HL-60/S4 treated with phorbol 12-myristate 13-acetate at 8.2 ng/mL for 4 days and 3 days (cell line): ENCODE measurements around the gene SH3D19.

Experiments used
- in situ Hi-C: fragments of 300-500 bp; cut with MboI; formaldehyde crosslinking; loops from 2 replicates; pipeline ENCODE4 v1.15.0; 2022; ENCODE audit warnings: low sequenced_read_pairs

The SH3D19 gene, protein sequence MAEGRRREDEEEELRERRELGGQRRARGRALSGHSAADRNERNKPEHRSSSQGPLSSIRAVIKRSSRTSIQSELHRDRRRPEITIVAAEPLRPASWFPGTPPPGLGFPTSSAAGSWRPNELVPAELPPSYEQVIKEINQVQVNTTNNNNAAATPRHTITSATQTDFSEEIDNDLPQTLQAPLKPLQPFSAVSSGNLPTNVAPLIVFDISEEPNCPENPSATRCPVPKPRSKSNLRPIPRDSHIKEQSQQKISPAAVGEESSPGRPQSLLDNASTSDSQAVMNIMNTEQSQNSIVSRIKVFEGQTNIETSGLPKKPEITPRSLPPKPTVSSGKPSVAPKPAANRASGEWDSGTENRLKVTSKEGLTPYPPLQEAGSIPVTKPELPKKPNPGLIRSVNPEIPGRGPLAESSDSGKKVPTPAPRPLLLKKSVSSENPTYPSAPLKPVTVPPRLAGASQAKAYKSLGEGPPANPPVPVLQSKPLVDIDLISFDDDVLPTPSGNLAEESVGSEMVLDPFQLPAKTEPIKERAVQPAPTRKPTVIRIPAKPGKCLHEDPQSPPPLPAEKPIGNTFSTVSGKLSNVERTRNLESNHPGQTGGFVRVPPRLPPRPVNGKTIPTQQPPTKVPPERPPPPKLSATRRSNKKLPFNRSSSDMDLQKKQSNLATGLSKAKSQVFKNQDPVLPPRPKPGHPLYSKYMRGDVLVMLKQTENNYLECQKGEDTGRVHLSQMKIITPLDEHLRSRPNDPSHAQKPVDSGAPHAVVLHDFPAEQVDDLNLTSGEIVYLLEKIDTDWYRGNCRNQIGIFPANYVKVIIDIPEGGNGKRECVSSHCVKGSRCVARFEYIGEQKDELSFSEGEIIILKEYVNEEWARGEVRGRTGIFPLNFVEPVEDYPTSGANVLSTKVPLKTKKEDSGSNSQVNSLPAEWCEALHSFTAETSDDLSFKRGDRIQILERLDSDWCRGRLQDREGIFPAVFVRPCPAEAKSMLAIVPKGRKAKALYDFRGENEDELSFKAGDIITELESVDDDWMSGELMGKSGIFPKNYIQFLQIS

DNA sequence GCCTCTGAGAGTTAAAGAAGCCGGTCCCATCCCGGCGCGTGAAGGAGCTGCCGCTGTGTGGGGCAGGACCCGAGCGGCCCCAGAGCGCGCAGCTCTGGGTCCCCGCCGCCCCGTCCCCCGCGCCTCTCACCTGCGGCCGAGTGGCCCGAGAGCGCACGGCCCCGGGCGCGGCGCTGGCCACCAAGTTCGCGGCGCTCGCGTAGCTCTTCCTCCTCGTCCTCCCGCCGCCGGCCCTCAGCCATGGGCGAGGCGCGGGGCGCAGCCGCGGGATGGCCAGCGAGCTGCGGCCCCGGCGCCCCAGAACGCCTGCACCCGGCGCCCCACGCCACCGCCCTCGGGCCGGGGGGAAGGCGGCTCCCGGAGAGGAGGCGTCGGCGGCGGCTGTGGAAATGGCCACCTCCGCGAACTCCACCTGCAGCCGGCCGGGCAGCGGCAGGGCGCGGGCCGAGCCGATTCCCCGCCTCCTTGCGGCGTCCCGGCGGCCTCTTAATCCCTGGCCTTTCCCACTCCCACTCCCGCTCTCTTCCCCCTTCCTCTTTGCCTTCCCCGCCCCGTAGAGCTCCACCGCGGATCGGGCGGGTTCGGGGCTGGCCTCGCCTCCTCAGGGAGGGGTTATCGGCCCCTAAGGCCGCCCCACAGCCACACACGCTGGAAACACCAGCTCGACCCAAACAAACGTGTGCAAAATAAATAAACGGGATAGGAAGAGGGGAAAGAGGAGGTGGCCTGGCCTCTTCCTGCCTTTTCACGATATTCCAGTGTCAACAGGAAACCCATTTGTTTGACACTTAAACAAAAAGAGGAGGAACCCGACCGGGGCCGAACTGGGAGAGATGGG is at the start of gene SH3D19:
Gene SH3D19 (minus strand): TSS at position 495 of the 838 bp plus-strand sequence. CDS start 253 bp downstream, at position 242.
- in situ Hi-C loops: no loop called here

DNA sequence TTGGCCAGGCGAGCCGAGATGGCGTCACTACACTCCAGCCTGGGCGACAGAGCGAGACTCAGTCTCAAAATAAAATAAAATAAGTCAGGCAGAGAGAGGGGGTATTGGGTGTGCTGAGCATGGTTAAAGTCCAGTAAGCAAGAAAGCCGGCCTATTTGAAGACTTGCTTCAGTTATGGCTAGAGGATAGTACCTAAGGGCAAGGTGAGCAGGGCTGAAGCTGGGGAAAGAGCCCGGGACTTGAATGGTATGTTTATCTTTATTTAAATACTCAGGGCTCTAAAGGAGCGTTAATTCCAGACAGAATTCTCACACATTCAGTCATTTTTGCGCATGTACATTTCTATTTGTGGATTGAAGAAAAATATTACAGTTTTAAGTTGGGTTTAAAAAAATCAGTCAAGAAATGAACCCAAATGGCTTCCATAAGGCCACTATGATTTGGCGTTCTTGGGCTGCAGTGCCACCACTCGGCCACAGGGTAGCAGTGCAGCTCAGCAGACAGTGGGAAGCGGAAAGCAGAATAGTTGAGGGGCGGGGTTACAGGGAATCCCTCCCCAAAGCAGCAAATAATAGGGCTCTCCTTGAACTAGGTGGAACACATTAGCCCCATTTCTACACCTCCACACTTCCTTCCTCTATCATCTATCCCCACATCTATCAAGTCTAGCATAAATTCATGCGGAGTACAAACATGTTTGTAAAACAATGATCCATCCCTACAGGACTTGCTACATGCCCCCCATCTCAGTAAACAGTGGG is 37.2 kb upstream of the SH3D19 start:
- in situ Hi-C loops: no loop called here

DNA sequence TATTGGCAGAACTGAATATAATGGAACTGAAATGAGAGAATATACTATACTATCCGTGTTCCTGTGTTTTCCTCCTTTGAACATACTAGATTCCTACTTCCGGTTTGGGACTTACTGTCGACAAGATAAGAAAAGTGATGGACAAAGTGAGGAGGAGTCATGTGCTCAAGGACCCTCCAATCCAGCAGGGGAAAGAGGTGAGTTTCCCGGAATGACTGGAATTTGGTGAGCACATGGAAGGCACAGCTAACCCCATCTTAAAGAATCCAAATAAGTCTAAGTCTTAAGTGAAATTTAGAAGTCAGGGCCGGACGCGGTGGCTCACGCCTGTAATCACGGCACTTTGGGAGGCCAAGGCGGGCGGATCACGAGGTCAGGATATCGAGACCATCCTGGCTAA is 36.6 kb upstream of the SH3D19 start:
- in situ Hi-C loops: no loop called here

DNA sequence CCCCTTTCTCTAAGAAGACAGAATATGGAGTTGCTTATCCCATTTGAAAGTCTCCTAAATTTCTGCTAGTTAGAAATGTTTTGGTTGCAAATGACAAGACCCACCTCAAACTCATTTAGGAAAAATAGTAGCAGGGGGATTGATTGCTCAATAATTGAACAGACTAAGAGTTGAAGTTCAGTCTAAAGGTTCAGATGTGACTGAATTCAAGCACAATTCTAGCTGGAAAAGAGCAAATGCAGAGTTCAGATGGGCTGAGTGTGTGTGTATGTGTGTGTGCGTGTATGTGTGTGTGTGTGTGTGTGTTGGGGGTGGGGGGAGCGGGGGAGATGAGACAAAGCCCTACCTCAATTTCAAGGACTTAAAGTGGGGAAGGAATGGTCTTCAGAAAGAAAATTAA is 35.7 kb upstream of the SH3D19 start:
- in situ Hi-C loops: no loop called here

DNA sequence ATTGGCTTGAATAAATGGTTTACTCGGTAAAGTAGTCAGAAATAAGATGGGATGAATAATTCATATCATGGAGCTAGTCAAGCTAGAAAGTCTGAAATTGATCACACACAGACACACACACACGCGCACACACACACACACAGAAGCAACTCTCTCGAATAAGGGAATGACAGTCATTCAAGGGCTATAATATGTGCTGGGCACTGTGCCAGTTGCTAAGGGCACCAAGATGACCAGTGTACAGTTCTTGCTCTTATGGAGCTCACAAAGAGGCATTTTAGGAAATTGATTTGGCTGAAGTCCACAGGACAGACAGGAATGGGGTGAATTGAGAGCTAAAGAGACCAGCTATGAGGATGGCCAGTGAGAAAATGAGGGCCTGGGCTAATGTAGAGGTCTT is 34.2 kb upstream of the SH3D19 start:
- in situ Hi-C loops: no loop called here

DNA sequence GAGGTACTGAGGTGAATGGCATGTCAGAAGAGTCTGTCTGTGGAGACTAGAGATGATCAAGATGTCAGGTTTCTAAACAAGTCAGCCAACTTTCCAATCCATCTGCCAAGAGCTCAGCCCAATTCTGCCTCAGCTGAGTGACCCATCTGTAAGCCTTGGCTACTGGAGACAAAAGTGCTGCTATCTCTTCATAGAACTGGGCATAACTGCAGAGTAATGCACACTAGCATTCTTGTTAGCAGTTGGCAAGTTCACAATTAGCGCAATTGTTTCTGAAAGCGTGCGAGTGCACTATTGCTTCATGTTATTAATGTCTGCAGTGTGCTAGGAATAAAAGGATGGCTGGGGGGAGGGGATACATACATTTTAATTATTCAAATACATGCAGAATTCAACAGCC is 32.9 kb upstream of the SH3D19 start:
- in situ Hi-C loops: no loop called here

DNA sequence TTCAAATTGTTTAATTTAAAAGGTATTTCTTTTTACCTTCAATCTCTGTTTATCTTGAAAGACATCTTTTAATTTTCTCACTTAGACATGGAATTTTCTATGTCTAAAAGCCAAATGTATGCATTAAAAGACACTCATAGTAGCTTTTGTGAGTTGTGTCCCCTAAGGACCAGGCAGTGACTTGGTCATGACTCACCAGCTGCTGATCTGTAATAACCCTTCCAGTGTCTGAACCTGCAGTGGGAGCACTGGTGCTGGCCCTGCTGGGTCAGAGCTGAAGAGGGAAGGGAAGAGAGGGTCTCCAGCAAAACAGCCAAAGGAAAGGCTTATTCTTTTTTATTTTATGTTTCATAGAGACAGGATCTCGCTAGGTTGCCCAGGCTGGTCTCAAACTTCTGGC is 31.1 kb upstream of the SH3D19 start:
- in situ Hi-C loops: no loop called here

DNA sequence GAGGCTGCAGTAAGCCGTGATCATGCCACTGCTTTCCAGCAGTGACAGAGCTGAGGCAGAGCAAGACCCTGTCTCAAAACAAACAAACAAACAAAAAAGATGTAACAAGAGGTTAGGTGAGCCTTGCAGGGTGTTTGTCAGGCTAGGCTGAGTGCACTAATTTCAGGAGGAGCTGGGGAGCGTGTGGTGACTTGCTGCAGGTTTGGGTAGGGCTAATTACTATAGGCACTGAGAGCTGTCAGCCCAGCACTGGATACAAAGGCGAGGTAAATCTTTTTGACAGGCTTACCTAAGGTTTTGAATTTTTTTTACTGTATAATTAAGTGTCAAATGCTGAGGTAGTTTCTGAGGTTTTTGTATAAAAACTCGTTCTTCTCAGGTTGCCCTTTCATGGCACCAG is 29.8 kb upstream of the SH3D19 start:
- in situ Hi-C loops: no loop called here

DNA sequence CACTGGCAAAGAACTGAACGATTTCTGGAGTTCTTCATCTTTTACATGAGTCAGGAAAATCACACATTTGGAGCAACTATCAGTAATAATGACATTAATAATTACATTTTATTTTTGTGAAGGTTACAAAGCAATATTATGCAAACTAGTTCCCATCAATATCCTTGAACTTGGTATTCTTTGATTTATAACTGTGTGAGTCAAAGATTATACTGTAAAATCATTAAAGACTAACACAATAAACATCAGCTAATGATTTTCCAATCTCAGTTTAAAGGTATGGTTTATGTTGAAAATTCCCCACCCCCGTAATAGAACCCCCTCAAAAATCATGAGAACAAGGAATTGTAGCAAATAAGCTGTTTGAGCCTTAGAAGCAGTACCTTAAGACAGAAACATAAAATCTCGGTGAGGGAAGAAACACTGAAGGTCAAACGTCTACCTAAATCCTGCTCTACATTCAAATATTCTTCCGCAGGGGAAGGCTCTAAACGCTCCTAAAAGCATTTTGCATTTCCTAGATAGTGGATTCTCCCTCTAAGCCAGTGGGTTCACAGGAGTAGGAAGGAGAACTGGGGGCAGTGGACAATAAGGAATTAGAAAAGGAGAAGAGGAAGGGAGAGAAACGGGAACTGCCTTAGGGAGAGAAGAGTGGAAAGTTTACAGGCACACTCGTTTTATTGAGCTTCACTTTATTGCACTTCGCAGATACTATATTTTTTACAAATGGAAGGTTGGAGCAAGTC is 22.3 kb upstream of the SH3D19 start:
- in situ Hi-C loops: no loop called here

DNA sequence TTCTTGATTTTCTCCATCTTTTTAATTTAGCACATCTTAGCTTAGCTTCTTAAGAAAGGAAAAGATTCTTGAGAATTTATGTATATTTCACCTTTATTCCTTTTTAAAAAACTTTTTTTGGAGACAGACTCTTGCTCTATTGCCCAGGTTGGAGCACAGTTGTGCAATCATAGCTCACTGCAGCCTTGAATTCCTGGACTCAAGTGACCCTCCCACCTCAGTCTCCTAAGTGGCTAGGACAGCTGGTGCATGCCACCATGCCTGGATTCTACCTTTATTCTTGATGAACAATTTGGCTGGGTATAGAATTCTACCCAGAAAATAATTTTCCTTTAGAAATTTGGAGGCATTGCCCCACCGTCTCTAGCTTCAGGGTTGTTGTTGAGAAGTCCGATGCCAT is 19.5 kb upstream of the SH3D19 start:
- in situ Hi-C loops: no loop called here

DNA sequence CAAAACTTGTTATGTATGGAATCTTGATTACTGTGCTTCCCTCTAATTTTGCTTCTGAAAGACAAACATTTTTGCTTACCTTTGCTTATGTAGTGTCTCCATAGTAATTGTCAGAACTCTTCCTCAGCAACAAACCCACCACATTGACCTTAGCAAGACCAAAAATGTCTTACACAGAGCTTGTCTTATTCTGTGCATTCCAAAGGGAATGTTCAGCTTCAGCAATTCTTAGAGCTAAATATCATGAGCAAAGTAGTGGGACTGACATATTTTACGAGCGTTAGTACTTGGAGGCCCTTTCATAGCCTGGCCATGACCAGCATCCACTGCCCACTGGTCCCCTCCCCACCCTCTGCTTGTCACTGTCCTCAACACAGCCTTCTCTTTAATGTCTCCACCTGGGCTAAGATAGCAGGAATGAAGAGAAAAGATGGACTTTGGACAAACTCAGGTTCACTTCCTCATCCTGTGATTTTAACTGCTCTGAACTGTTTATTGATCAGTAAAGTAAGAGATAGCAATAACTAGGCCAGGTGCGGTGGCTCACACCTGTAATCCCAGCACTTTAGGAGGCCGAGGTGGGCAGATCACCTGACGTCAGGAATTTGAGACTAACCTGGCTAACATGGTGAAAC is 15.5 kb upstream of the SH3D19 start:
- in situ Hi-C loops: no loop called here

DNA sequence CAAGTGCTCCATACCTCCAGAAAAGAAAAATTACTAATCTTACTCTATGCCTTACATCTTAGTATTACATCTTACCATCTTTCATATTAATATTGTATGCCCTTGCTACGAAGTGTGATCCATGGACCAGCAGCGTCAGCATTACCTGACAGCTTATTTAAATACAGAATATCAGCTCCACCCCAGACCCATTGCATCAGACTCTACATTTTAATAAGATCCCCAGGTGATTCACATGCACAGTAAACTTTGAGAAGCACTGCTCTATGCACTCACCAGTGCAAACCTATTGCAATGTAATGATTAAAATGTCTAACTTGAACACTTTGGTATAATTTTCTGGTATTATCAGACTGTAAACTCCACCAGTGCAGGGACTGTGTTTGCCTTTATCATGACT is 14.1 kb upstream of the SH3D19 start:
- in situ Hi-C loops: no loop called here

DNA sequence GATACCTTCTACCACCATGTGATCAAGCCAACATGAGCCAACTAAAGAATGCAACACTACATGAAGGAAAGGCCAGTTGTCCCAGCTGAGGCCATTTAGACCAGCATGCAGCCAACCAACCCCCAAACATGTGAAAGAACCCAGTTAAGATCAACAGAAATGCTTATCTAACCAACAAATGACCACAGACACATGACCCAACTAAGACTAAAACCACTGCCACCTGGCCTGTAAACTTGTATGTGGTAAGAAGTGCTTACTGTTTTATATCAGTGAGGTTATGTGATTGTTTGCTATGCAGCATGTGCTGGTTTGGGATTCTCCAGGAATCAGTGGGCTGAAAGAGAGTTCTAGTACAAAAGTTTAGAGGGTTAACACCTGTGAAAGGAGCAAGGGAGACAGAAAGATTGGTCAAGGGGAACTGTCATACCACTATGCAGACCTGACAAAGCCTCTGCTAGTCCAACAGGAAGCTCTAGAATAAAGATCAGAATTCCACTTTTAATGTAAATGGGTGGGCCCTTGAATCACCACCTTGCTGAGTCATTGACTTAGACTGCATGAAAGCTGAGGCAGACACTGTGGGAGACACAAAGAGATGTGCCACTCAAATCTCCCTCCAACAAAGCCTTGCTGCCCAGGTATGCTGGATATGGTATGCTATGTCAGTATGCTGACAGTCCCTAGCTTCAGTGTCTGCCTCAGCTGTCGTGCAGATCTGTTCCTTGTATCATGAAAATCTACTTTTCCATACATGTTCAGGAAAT is 6.1 kb upstream of the SH3D19 start:
- in situ Hi-C loops: no loop called here

DNA sequence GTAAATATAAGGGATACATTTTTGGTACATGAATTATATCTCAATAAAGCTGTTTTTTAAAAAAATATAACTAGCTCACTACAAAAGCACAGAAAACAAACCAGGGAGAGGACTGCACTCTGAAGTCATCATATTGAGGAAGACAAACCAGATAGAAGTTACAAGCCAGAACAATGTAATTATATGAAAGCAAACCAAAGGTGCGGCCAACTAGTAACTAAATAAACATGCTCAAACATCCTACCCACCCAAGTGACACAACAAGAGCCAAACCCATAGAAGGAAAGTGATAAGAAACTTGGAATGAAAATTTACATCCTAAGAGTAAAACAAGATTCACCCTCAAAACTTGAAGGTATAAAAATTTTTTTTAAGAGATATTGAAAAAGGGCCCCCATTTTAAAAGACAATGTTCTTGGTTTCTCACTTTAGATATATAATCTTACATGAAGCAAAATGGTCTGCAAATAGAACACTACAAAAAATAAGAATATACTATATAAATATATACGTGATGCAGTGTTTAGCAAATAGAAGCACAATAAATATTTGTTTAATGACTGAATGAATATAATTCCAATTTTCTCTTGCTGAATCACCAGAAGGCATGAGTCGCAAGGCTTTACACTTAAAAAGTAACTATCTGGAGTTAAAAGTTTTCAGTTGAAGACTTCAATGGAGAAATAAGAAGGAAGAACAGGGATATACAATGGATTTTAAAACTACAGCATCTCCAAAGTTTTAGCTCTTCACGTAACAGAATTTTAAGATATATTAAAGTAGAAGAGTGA is 4.0 kb upstream of the SH3D19 start:
- in situ Hi-C loops: no loop called here

DNA sequence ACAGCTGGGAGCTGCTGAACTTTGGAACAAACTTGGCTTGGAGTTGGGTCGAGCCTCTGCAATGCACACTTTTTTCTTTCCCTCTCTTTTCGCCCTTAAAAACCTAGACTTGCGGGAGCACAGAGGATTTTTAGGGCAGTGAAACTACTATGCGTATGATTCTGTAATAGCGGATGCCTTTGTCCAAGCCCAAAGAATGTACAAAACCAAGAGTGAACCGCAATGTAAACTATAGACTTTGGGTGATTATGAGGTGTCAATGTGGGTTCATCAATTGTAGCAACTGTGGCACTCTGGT is 493 bp upstream of the SH3D19 start:
- in situ Hi-C loops: no loop called here

DNA sequence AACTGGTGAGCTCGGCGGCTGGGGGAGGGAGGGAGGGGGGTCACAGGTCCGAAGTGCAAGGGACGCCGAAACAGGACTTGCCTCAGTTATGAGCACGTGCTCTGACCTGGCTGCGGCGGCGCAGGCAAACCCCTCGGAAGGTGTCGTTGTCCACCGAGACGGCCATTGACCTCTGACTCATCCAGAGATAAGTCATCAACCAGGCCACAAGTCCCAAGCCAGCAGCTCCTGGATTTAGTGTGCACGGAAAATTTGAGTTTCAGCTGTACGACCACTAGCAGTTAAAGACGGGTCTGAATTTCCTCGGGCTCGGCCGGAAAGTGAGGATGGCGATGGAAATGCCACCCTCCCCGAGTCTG is 674 bp downstream of the SH3D19 start:
- in situ Hi-C loops: no loop called here

DNA sequence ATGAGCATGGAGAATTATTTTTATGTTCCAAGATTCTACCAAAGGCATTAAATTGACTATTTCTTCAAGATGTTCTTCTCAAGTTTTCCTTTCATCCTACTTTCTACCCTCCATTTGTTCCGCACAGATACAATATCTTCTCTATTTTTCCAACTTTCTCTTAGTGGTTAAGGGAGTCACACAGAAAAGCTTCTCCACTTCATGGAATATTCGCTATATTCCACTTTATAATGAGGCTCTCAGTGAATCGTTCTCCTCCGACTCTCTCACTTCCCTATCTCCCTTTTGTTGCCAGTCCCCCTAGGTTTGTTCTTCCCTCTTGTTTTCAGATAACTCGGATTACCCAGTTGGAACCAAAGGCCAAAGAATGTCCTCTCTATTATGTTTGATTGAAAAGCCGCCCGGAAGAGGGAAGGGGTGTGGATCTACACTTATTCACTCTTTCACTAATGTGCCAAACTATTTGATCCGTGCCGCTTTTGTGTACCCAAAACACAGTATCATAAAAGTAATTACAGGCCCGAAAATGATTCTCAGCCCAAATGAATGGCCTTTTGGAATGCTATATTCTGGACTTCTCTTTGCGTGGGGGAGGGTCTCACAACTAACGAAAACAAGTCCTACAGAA is 1.2 kb downstream of the SH3D19 start:
- in situ Hi-C loops: no loop called here
